ENCODE data around the gene SLC12A7. TPM values are rescaled to one million over a fixed set of nuclear protein-coding genes. Genes with fewer than 3 reads are reported as not detected.
"Not testable (repeated sequence)": the region's sequence is repeated elsewhere in the genome, so short reads cannot be mapped to it uniquely, and the experiment has no call there.

SLC12A7 gene
- total RNA-seq, 1 donor: 3.4 TPM

GRCh38 chr5:1063661-1064382 is 48.0 kb downstream of the SLC12A7 start:
- DNase-seq (ENCODE audit: low read depth): no peak
- H3K4me3 ChIP-seq (ENCODE audit: low read depth, low read length): no peak overlapping the region
- no peak for TF ChIP-seq CTCF (IDR thresholded peaks at IDR 0.05; ENCODE audit: insufficient read depth, low read length)

GRCh38 chr5:1062761-1063568 is 48.9 kb downstream of the SLC12A7 start:
- no peak for TF ChIP-seq CTCF (IDR thresholded peaks at IDR 0.05; ENCODE audit: insufficient read depth, low read length)
- no peak for DNase-seq (ENCODE audit: low read depth)
- no peak overlapping the region for H3K4me3 ChIP-seq (ENCODE audit: low read depth, low read length)

DNA sequence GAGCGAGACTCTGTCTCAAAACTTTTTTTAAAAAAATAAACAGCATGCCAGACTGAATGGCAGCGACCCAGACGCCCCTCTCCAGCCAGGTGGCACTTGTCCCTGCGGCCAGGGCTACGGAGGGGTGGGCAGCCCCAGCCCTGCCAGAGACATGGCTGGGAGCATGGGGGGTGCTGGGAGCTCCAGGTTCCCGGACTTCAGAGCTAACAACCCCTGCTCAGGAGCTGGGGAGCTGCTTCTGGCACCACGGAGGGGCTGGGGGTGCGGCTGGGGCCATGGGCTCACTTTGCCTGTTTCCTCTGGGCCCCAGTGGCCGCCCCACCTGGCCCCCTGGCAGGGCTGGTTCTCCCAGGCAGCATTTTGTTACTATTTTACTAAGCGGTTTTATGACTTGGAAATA is 49.9 kb downstream of the SLC12A7 start:
- no peak for TF ChIP-seq CTCF (IDR thresholded peaks at IDR 0.05; ENCODE audit: insufficient read depth, low read length)

GRCh38 chr5:1061292-1061691 is 50.6 kb downstream of the SLC12A7 start:
- DNase-seq (ENCODE audit: low read depth); H3K4me3 ChIP-seq (ENCODE audit: low read depth, low read length): not testable (repeated sequence)

More for the DNA sequence above, 49.9 kb downstream of the SLC12A7 start:
- DNase-seq (ENCODE audit: low read depth): no peak
- H3K4me3 ChIP-seq (ENCODE audit: low read depth, low read length): no peak overlapping the region

DNA sequence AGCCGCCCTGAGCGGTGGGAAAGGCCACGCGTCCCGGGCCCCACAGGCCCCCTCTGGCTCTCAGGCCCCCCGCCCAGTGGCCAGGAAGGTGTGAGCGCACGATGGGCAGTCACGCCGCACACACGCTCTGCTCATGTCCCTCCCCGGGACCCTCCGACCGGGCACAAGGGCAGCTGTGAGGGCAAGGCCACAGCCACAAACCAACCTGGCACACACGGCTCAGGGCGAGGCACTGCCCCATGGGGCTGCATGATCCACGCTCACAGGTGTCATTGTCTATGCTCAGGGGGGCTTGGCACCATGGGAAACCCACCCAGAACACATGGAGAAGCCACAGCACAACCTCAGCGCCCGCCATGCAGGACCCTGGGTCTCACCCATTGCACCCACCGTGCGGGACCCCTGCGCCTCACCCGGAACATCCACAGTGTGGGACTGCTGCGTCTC is 51.3 kb downstream of the SLC12A7 start:
- TF ChIP-seq CTCF (IDR thresholded peaks at IDR 0.05; ENCODE audit: insufficient read depth, low read length): no peak
- no peak for DNase-seq (ENCODE audit: low read depth)
- H3K4me3 ChIP-seq (ENCODE audit: low read depth, low read length): no peak overlapping the region

DNA sequence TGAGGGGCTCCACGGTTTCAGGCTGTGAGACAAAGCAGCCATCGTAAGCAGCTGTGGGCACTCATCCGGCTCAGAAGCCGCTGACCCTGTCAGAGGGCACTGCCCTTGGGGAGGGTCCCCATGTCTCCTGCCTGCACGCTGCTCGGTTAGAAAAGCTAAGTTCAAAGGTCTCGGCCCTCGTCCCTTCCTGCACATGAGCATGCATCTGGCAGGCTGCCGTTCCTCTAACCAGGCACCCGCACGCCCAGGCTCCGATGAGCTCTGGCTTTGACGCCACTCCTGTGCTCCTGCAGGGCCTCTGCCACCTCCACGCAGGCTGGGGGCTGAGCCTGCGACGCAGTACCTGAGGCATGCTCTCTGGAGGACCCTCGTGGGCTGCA is 52.0 kb downstream of the SLC12A7 start:
- DNase-seq (ENCODE audit: low read depth): no peak
- TF ChIP-seq CTCF (IDR thresholded peaks at IDR 0.05; ENCODE audit: insufficient read depth, low read length): no peak
- H3K4me3 ChIP-seq (ENCODE audit: low read depth, low read length): no peak overlapping the region

Measured in fibroblast of the aortic adventitia (primary cell).